Activated T-cell treated with anti-CD3 and anti-CD28 coated beads, Interleukin-2, amount 50 U/mL, for 72 hours (primary cell): ENCODE results near the gene CLDN20. TPM values are rescaled to one million over a fixed set of nuclear protein-coding genes. Genes with fewer than 3 reads are reported as not detected.
"Not testable (repeated sequence)": the region's sequence is repeated elsewhere in the genome, so short reads cannot be mapped to it uniquely, and the experiment has no call there.

Experiments
- ATAC-seq, 2 donors: fragments of 150-1000 bp; cut with Tn5 transposase; replicated peaks in 1 of 2; 2 replicates each; pipeline ENCODE4 v1.10.0; 2021; ENCODE audit warnings: moderate library complexity in 2 of 2, mild to moderate bottlenecking in 1 of 2
- DNase-seq, 2 donors: peaks; one replicate each; pipeline ENCODE4 v3.0.0; 2021 to 2022; ENCODE audit warnings: mixed read lengths in 1 of 2
- H3K27ac Mint-ChIP-seq: one replicate; pipeline ENCODE4 v1.8.0; 2022; ENCODE audit warnings: mild to moderate bottlenecking, moderate library complexity, mixed read lengths
- H3K27me3 Mint-ChIP-seq: one replicate; pipeline ENCODE4 v1.8.0; 2022; ENCODE audit warnings: low read depth, mixed read lengths
- H3K36me3 Mint-ChIP-seq, 2 donors: one replicate each; pipeline ENCODE4 v1.8.0; 2022; ENCODE audit warnings: mixed read lengths in 2 of 2, mild to moderate bottlenecking in 1 of 2; ENCODE audit not compliant: insufficient read depth in 2 of 2
- H3K4me1 Mint-ChIP-seq: one replicate; pipeline ENCODE4 v1.8.0; 2022; ENCODE audit warnings: low read depth, mixed read lengths
- H3K4me3 Mint-ChIP-seq, 2 donors: one replicate each; pipeline ENCODE4 v1.8.0; 2022; ENCODE audit warnings: mild to moderate bottlenecking in 2 of 2, mixed read lengths in 2 of 2, moderate library complexity in 2 of 2
- H3K9me3 Mint-ChIP-seq, 2 donors: one replicate each; pipeline ENCODE4 v1.8.0; 2022; ENCODE audit warnings: mixed read lengths in 2 of 2
- total RNA-seq, 2 donors: library from RNA; stranded (reverse); gene quantifications; one replicate each; pipeline ENCODE4 v1.2.3, GENCODE V29; 2022

Gene CLDN20
- total RNA-seq, 2 donors from 2014 or later = not detected

GRCh38 chr6:155230975-155231374 lies 32.8 kb upstream of the CLDN20 start:
- not testable (repeated sequence) for ATAC-seq, H3K4me3 Mint-ChIP-seq, DNase-seq, H3K27ac Mint-ChIP-seq, H3K9me3 Mint-ChIP-seq, H3K36me3 Mint-ChIP-seq, H3K4me1 Mint-ChIP-seq
- peaks cover 38% of the 10 kb centered on the region for H3K27me3 Mint-ChIP-seq

GRCh38 chr6:155232848-155233247 lies 31.0 kb upstream of the CLDN20 start:
- peaks cover 28% of the 10 kb centered on the region for H3K27me3 Mint-ChIP-seq
- H3K4me3 Mint-ChIP-seq = no peak overlapping the region
- peaks cover 2 to 8% of the 10 kb centered on the region in 2 donors for H3K36me3 Mint-ChIP-seq

GRCh38 chr6:155234167-155234566 lies 29.6 kb upstream of the CLDN20 start:
- peaks cover 30% of the 10 kb centered on the region for H3K27me3 Mint-ChIP-seq
- no peaks in the 10 kb centered on the region for H3K4me1 Mint-ChIP-seq
- ATAC-seq = no peak
- H3K9me3 Mint-ChIP-seq = peaks cover 4 to 11% of the 10 kb centered on the region in 2 donors
- DNase-seq = no peak
- no peak overlapping the region for H3K27ac Mint-ChIP-seq
- no peak overlapping the region for H3K4me3 Mint-ChIP-seq
- peaks cover 0 to 13% of the 10 kb centered on the region in 2 donors for H3K36me3 Mint-ChIP-seq

More at GRCh38 chr6:155232848-155233247, 31.0 kb upstream of the CLDN20 start:
- DNase-seq (no peak), ATAC-seq (no peak)
- Mint-ChIP-seq H3K4me1 (no peaks in the 10 kb centered on the region), H3K27ac (no peak overlapping the region), H3K9me3 (peaks cover 0 to 4% of the 10 kb centered on the region in 2 donors)

- ATAC-seq = no peak
- Mint-ChIP-seq H3K4me3 (no peak overlapping the region), H3K27me3 (peaks cover 25% of the 10 kb centered on the region), H3K9me3 (peaks cover 4 to 11% of the 10 kb centered on the region in 2 donors), H3K4me1 (no peaks in the 10 kb centered on the region), H3K27ac (no peak overlapping the region), H3K36me3 (peaks cover 0 to 9% of the 10 kb centered on the region in 2 donors)
- DNase-seq = no peak
Observed at GRCh38 chr6:155234687-155235086, 29.1 kb upstream of the CLDN20 start.

GRCh38 chr6:155235087-155235486 lies 28.7 kb upstream of the CLDN20 start:
- Mint-ChIP-seq H3K4me1 (no peaks in the 10 kb centered on the region), H3K4me3 (no peak overlapping the region), H3K27ac (no peak overlapping the region), H3K27me3 (peaks cover 25% of the 10 kb centered on the region), H3K9me3 (peaks cover 3 to 11% of the 10 kb centered on the region in 2 donors), H3K36me3 (peaks cover 0 to 8% of the 10 kb centered on the region in 2 donors)
- no peak for ATAC-seq
- DNase-seq = no peak

GRCh38 chr6:155237613-155238012 lies 26.2 kb upstream of the CLDN20 start:
- Mint-ChIP-seq H3K9me3 (peaks cover 0 to 11% of the 10 kb centered on the region in 2 donors), H3K4me1 (no peaks in the 10 kb centered on the region), H3K27me3 (peaks cover 25% of the 10 kb centered on the region), H3K4me3 (no peak overlapping the region), H3K27ac (no peak overlapping the region), H3K36me3 (peaks cover 0 to 7% of the 10 kb centered on the region in 2 donors)
- DNase-seq (no peak), ATAC-seq (no peak)

- Mint-ChIP-seq H3K4me3 (no peak overlapping the region), H3K9me3 (peaks cover 0 to 11% of the 10 kb centered on the region in 2 donors), H3K27me3 (peaks cover 13% of the 10 kb centered on the region), H3K4me1 (no peaks in the 10 kb centered on the region), H3K27ac (no peak overlapping the region), H3K36me3 (peaks cover 0 to 7% of the 10 kb centered on the region in 2 donors)
- DNase-seq (no peak), ATAC-seq (no peak)
Observed at GRCh38 chr6:155240905-155241600, 22.8 kb upstream of the CLDN20 start.

- Mint-ChIP-seq H3K4me3 (no peak overlapping the region), H3K9me3 (peaks cover 0 to 11% of the 10 kb centered on the region in 2 donors), H3K27ac (no peak overlapping the region), H3K4me1 (no peaks in the 10 kb centered on the region), H3K27me3 (peaks cover 13% of the 10 kb centered on the region), H3K36me3 (peaks cover 0 to 7% of the 10 kb centered on the region in 2 donors)
- DNase-seq (no peak), ATAC-seq (no peak)
Observed at GRCh38 chr6:155241966-155242365, 21.8 kb upstream of the CLDN20 start.

GRCh38 chr6:155244434-155244833 lies 19.4 kb upstream of the CLDN20 start:
- Mint-ChIP-seq H3K4me1 (peaks cover 5% of the 10 kb centered on the region), H3K27ac (no peak overlapping the region), H3K27me3 (no peaks in the 10 kb centered on the region), H3K9me3 (no peaks in the 10 kb centered on the region), H3K4me3 (no peak overlapping the region), H3K36me3 (peaks cover 0 to 4% of the 10 kb centered on the region in 2 donors)
- ATAC-seq (no peak), DNase-seq (no peak)

- H3K9me3 Mint-ChIP-seq = no peaks in the 10 kb centered on the region
- H3K4me1 Mint-ChIP-seq = peaks cover 5% of the 10 kb centered on the region
- no peak overlapping the region for H3K27ac Mint-ChIP-seq
- ATAC-seq (no peak), DNase-seq (no peak)
- H3K27me3 Mint-ChIP-seq = no peaks in the 10 kb centered on the region
- H3K36me3 Mint-ChIP-seq = peaks cover 0 to 4% of the 10 kb centered on the region in 2 donors
- H3K4me3 Mint-ChIP-seq = no peak overlapping the region
Observed at GRCh38 chr6:155245193-155245592, 18.6 kb upstream of the CLDN20 start.

- ATAC-seq = no peak
- H3K36me3 Mint-ChIP-seq = peaks cover 0 to 3% of the 10 kb centered on the region in 2 donors
- H3K4me1 Mint-ChIP-seq = peaks cover 5% of the 10 kb centered on the region
- no peaks in the 10 kb centered on the region for H3K9me3 Mint-ChIP-seq
- no peak for DNase-seq
- no peak overlapping the region for H3K27ac Mint-ChIP-seq
- H3K4me3 Mint-ChIP-seq = no peak overlapping the region
- no peaks in the 10 kb centered on the region for H3K27me3 Mint-ChIP-seq
Observed at GRCh38 chr6:155245831-155246230, 18.0 kb upstream of the CLDN20 start.

- Mint-ChIP-seq H3K4me3 (no peak overlapping the region), H3K9me3 (no peaks in the 10 kb centered on the region), H3K27me3 (no peaks in the 10 kb centered on the region), H3K36me3 (peaks cover 0 to 7% of the 10 kb centered on the region in 2 donors), H3K4me1 (peaks cover 5% of the 10 kb centered on the region), H3K27ac (no peak overlapping the region)
- DNase-seq (no peak), ATAC-seq (no peak)
Observed at GRCh38 chr6:155246825-155247224, 17.0 kb upstream of the CLDN20 start.

- Mint-ChIP-seq H3K4me3 (no peak overlapping the region), H3K9me3 (no peaks in the 10 kb centered on the region), H3K36me3 (peaks cover 0 to 7% of the 10 kb centered on the region in 2 donors), H3K4me1 (peaks cover 5% of the 10 kb centered on the region), H3K27ac (no peak overlapping the region), H3K27me3 (no peaks in the 10 kb centered on the region)
- ATAC-seq = no peak
- no peak for DNase-seq
Observed at GRCh38 chr6:155247618-155248007, 16.2 kb upstream of the CLDN20 start.
